Suprapubic skin (tissue), 4 donors: ENCODE measurements around the gene ATN1.
"Not testable (repeated sequence)": the region's sequence is repeated elsewhere in the genome, so short reads cannot be mapped to it uniquely, and the experiment has no call there.

ENCODE experiments used
- CTCF ChIP-seq, 2 donors: fragments of 200-600 bp in 1 of 2; fragments of 450-650 bp in 1 of 2; sonication (generic) in 1 of 2; IDR thresholded peaks; one replicate each; pipeline ENCODE4 v1.5.1; 2016 to 2019; ENCODE audit warnings: antibody characterized with exemption in 2 of 2, mild to moderate bottlenecking in 1 of 2, moderate library complexity in 1 of 2
- POLR2A ChIP-seq, 2 donors: fragments of 450-650 bp; IDR thresholded peaks; one replicate each; pipeline ENCODE4 v1.6.1; 2017; ENCODE audit warnings: antibody characterized with exemption in 2 of 2, mild to moderate bottlenecking in 2 of 2, moderate library complexity in 2 of 2
- POLR2AphosphoS5 ChIP-seq, 3 donors: sonication (generic); formaldehyde crosslinking; IDR thresholded peaks; one replicate each; pipeline ENCODE4 v1.6.1; 2017; ENCODE audit warnings: antibody characterized with exemption in 3 of 3

- not testable (repeated sequence) for TF ChIP-seq CTCF, POLR2AphosphoS5, POLR2A (IDR thresholded peaks at IDR 0.05)
These were observed 41.4 kb upstream of the ATN1 start for GRCh38 chr12:6886206-6886999.
